GM19099 (cell line): ENCODE measurements around the gene CD44.

Source experiments
- POLR2A ChIP-seq: IDR thresholded peaks from 3 replicates; pipeline ENCODE4 v1.6.1; 2011; ENCODE audit warnings: low read depth; ENCODE audit not compliant: insufficient read length; ENCODE audit errors: extremely low read depth

Gene CD44

GRCh38 chr11:35235936-35236666 lies 97.1 kb downstream of the CD44 start:
- TF ChIP-seq POLR2A: no peak

- no peak for TF ChIP-seq POLR2A
Observed at GRCh38 chr11:35236667-35237003, 97.7 kb downstream of the CD44 start.

GRCh38 chr11:35237351-35237750 lies 98.4 kb downstream of the CD44 start:
- TF ChIP-seq POLR2A: no peak

GRCh38 chr11:35237860-35238715 lies 99.1 kb downstream of the CD44 start:
- TF ChIP-seq POLR2A: no peak

GRCh38 chr11:35238882-35239281 lies 99.9 kb downstream of the CD44 start:
- no peak for TF ChIP-seq POLR2A

- TF ChIP-seq POLR2A: no peak
Observed at GRCh38 chr11:35239471-35240075, 100.6 kb downstream of the CD44 start.

- no peak for TF ChIP-seq POLR2A
Observed at GRCh38 chr11:35241083-35241482, 102.1 kb downstream of the CD44 start.

- no peak for TF ChIP-seq POLR2A
Observed at GRCh38 chr11:35241531-35241930, 102.6 kb downstream of the CD44 start.

GRCh38 chr11:35242412-35243242 lies 103.7 kb downstream of the CD44 start:
- TF ChIP-seq POLR2A: no peak

- no peak for TF ChIP-seq POLR2A
Observed at GRCh38 chr11:35243774-35244173, 104.8 kb downstream of the CD44 start.

- no peak for TF ChIP-seq POLR2A
Observed at GRCh38 chr11:35245056-35245455, 106.1 kb downstream of the CD44 start.

GRCh38 chr11:35245786-35246185 lies 106.8 kb downstream of the CD44 start:
- no peak for TF ChIP-seq POLR2A

GRCh38 chr11:35246745-35247144 lies 107.8 kb downstream of the CD44 start:
- TF ChIP-seq POLR2A: no peak

GRCh38 chr11:35247428-35247827 lies 108.5 kb downstream of the CD44 start:
- no peak for TF ChIP-seq POLR2A

- no peak for TF ChIP-seq POLR2A
Observed at GRCh38 chr11:35247863-35248262, 108.9 kb downstream of the CD44 start.

GRCh38 chr11:35248558-35249323 lies 109.8 kb downstream of the CD44 start:
- no peak for TF ChIP-seq POLR2A
